ENCODE measurements around the gene TUSC7.

The TUSC7 gene

GRCh38 chr3:116759316-116759715 is 49.7 kb downstream of the TUSC7 start:
- Histone ChIP-seq H4K20me1 (ENCODE audit: insufficient read depth, low read length, poor library complexity, severe bottlenecking) (no peaks in the 10 kb centered on the region), H2AFZ (ENCODE audit: low read length) (no peak overlapping the region; the same call in 1 of the 2 replicates), H3K9ac (ENCODE audit: low read depth, low read length, poor library complexity, severe bottlenecking) (no peak overlapping the region), H3K27me3 (ENCODE audit: insufficient read depth, low read length, poor library complexity, severe bottlenecking) (no peaks in the 10 kb centered on the region), H3K4me1 (ENCODE audit: insufficient read depth, low read length, poor library complexity, severe bottlenecking) (no peaks in the 10 kb centered on the region), H3K79me2 (ENCODE audit: insufficient read depth, low read length) (no peaks in the 10 kb centered on the region), H3K9me3 (ENCODE audit: insufficient read depth, low read depth, low read length) (no peaks in the 10 kb centered on the region), H3K4me2 (ENCODE audit: low read depth, low read length, poor library complexity, severe bottlenecking) (no peak overlapping the region), H3K9me2 (replicated peaks; ENCODE audit: low read depth, low read length) (no peaks in the 10 kb centered on the region), H3K4me3 (ENCODE audit: low read length, poor library complexity, severe bottlenecking) (no peak overlapping the region), H3F3A (ENCODE audit: low read depth) (no peaks in the 10 kb centered on the region), H3K36me3 (ENCODE audit: insufficient read depth, low read length) (no peaks in the 10 kb centered on the region)
- TF ChIP-seq CTCF (conservative IDR thresholded peaks at IDR 0.05; ENCODE audit: low read length) (no peak), EZH2phosphoT487 (IDR thresholded peaks at IDR 0.05; ENCODE audit: borderline replicate concordance) (no peak)
